IMR-90 (cell line): ENCODE results near the gene SGMS1.

ENCODE experiments used
- BHLHE40 ChIP-seq: fragments of 150-350 bp; IDR thresholded peaks from 2 replicates; pipeline ENCODE4 v1.6.1; 2016; ENCODE audit warnings: mild to moderate bottlenecking, low read depth, low read length
- CEBPB ChIP-seq: IDR thresholded peaks from 2 replicates; pipeline ENCODE4 v1.6.1; 2012; ENCODE audit warnings: low read depth, low read length, improper control_type of control experiment
- CHD1 ChIP-seq: IDR thresholded peaks from 2 replicates; pipeline ENCODE4 v1.6.1; 2012; ENCODE audit warnings: low read depth, low read length, improper control_type of control experiment
- CTCF ChIP-seq: conservative IDR thresholded peaks from 2 replicates; pipeline ENCODE4 v1.5.1; 2012; ENCODE audit warnings: mild to moderate bottlenecking, low read depth, low read length, improper control_type of control experiment
- ELK1 ChIP-seq: fragments of 150-350 bp; IDR thresholded peaks from 2 replicates; pipeline ENCODE4 v1.6.1; 2016; ENCODE audit warnings: low read depth, mild to moderate bottlenecking, low read length, moderate library complexity, borderline replicate concordance
- MXI1 ChIP-seq: IDR thresholded peaks from 2 replicates; pipeline ENCODE4 v1.6.1; 2012; ENCODE audit warnings: low read depth, mild to moderate bottlenecking, low read length, moderate library complexity, borderline replicate concordance
- POLR2A ChIP-seq: IDR thresholded peaks from 2 replicates; pipeline ENCODE4 v1.6.1; 2012; ENCODE audit warnings: mild to moderate bottlenecking, low read depth, low read length
- RAD21 ChIP-seq: IDR thresholded peaks from 2 replicates; pipeline ENCODE4 v1.6.1; 2012; ENCODE audit warnings: low read length, improper control_type of control experiment
- RCOR1 ChIP-seq: IDR thresholded peaks from 2 replicates; pipeline ENCODE4 v1.6.1; 2012; ENCODE audit warnings: mild to moderate bottlenecking, low read length, improper control_type of control experiment; ENCODE audit not compliant: insufficient replicate concordance
- RFX5 ChIP-seq: IDR thresholded peaks from 2 replicates; pipeline ENCODE4 v1.8.0; 2012; ENCODE audit warnings: low read depth, mild to moderate bottlenecking, low read length, moderate library complexity
- SMC3 ChIP-seq: fragments of 150-350 bp; IDR thresholded peaks from 2 replicates; pipeline ENCODE4 v1.6.1; 2016; ENCODE audit warnings: low read depth, mild to moderate bottlenecking, antibody characterized with exemption, low read length, moderate library complexity

GRCh38 chr10:50436805-50437204 lies 187.0 kb downstream of the SGMS1 start:
- no peak for TF ChIP-seq CTCF
- TF ChIP-seq CEBPB = no peak
- TF ChIP-seq POLR2A = no peak
- no peak for TF ChIP-seq RAD21
- no peak for TF ChIP-seq RFX5
- TF ChIP-seq BHLHE40 = no peak
- TF ChIP-seq SMC3 = no peak
- no peak for TF ChIP-seq MXI1
- no peak for TF ChIP-seq ELK1
- TF ChIP-seq RCOR1 = no peak
- TF ChIP-seq CHD1 = no peak
